Stimulated activated effector memory CD8-positive, alpha-beta T cell treated with anti-CD3 and anti-CD28 coated beads, Interleukin-12 subunit alpha, Interleukin-12 subunit beta, amount 100 ng/mL, for 72 hours (primary cell): ENCODE data around the gene TMEM186.
"Not testable (repeated sequence)": the region's sequence is repeated elsewhere in the genome, so short reads cannot be mapped to it uniquely, and the experiment has no call there.

ENCODE experiments used
- ATAC-seq: fragments of 150-1000 bp; cut with Tn5 transposase; 2 replicates; pipeline ENCODE4 v1.10.0; 2021
- DNase-seq, 2 donors: peaks; one replicate each; pipeline ENCODE4 v3.0.0; 2021 to 2022; ENCODE audit warnings: low spot score in 2 of 2
- H3K27ac Mint-ChIP-seq: one replicate; pipeline ENCODE4 v1.8.0; 2022; ENCODE audit warnings: mild to moderate bottlenecking, mixed read lengths
- H3K36me3 Mint-ChIP-seq: one replicate; pipeline ENCODE4 v1.8.0; 2022; ENCODE audit warnings: mild to moderate bottlenecking, mixed read lengths
- H3K4me1 Mint-ChIP-seq: one replicate; pipeline ENCODE4 v1.8.0; 2022; ENCODE audit warnings: mixed read lengths
- H3K4me3 Mint-ChIP-seq: one replicate; pipeline ENCODE4 v1.8.0; 2022; ENCODE audit warnings: mild to moderate bottlenecking, mixed read lengths
- H3K9me3 Mint-ChIP-seq: one replicate; pipeline ENCODE4 v1.8.0; 2022; ENCODE audit warnings: mixed read lengths

Gene TMEM186

GRCh38 chr16:8819411-8820034 lies 22.1 kb upstream of the TMEM186 start:
- no peaks in the 10 kb centered on the region for H3K9me3 Mint-ChIP-seq
- no peak for ATAC-seq
- peaks cover 100% of the 10 kb centered on the region for H3K36me3 Mint-ChIP-seq
- DNase-seq, result no peak
- peak overlapping the region; percentile 77 for H3K27ac Mint-ChIP-seq
- peaks cover 20% of the 10 kb centered on the region for H3K4me1 Mint-ChIP-seq
- no peak overlapping the region for H3K4me3 Mint-ChIP-seq

GRCh38 chr16:8818504-8819270 lies 21.2 kb upstream of the TMEM186 start:
- H3K4me1 Mint-ChIP-seq, result peaks cover 25% of the 10 kb centered on the region
- H3K4me3 Mint-ChIP-seq, result no peak overlapping the region
- peak overlapping the region; percentile 77 for H3K27ac Mint-ChIP-seq
- H3K9me3 Mint-ChIP-seq, result no peaks in the 10 kb centered on the region
- peaks cover 100% of the 10 kb centered on the region for H3K36me3 Mint-ChIP-seq
- DNase-seq (no peak), ATAC-seq (no peak)

GRCh38 chr16:8816967-8817655 lies 19.7 kb upstream of the TMEM186 start:
- Mint-ChIP-seq H3K4me1 (peaks cover 25% of the 10 kb centered on the region), H3K27ac (peak overlapping the region; percentile 74), H3K4me3 (no peak overlapping the region), H3K36me3 (peaks cover 100% of the 10 kb centered on the region), H3K9me3 (no peaks in the 10 kb centered on the region)
- DNase-seq (no peak), ATAC-seq (peak; percentile 32)

GRCh38 chr16:8814095-8814806 lies 16.8 kb upstream of the TMEM186 start:
- H3K27ac Mint-ChIP-seq, result peak overlapping the region; percentile 71
- H3K36me3 Mint-ChIP-seq, result peaks cover 100% of the 10 kb centered on the region

GRCh38 chr16:8812162-8812843 lies 14.9 kb upstream of the TMEM186 start:
- DNase-seq (no peak), ATAC-seq (no peak)
- Mint-ChIP-seq H3K36me3 (peaks cover 100% of the 10 kb centered on the region), H3K4me3 (no peak overlapping the region), H3K9me3 (no peaks in the 10 kb centered on the region), H3K4me1 (peaks cover 24% of the 10 kb centered on the region), H3K27ac (no peak overlapping the region)

More at GRCh38 chr16:8814095-8814806, 16.8 kb upstream of the TMEM186 start:
- ATAC-seq (peak; percentile 56), DNase-seq (no peak)
- Mint-ChIP-seq H3K9me3 (no peaks in the 10 kb centered on the region), H3K4me3 (no peak overlapping the region), H3K4me1 (peaks cover 25% of the 10 kb centered on the region)

- Mint-ChIP-seq H3K36me3 (peaks cover 100% of the 10 kb centered on the region), H3K4me1 (no peaks in the 10 kb centered on the region), H3K9me3 (no peaks in the 10 kb centered on the region), H3K27ac (no peak overlapping the region), H3K4me3 (no peak overlapping the region)
- DNase-seq, result no peak
- ATAC-seq, result no peak
Measured at GRCh38 chr16:8808613-8809353, 11.3 kb upstream of the TMEM186 start.

- Mint-ChIP-seq H3K36me3 (peaks cover 100% of the 10 kb centered on the region), H3K9me3 (no peaks in the 10 kb centered on the region), H3K4me3 (no peak overlapping the region), H3K27ac (no peak overlapping the region), H3K4me1 (no peaks in the 10 kb centered on the region)
- ATAC-seq (no peak), DNase-seq (no peak)
Measured at GRCh38 chr16:8808009-8808408, 10.6 kb upstream of the TMEM186 start.

- H3K4me3 Mint-ChIP-seq, result no peak overlapping the region
- no peaks in the 10 kb centered on the region for H3K4me1 Mint-ChIP-seq
- H3K9me3 Mint-ChIP-seq, result no peaks in the 10 kb centered on the region
- ATAC-seq, result no peak
- no peak overlapping the region for H3K27ac Mint-ChIP-seq
- no peak for DNase-seq
- H3K36me3 Mint-ChIP-seq, result peaks cover 100% of the 10 kb centered on the region
Measured at GRCh38 chr16:8807189-8807588, 9.8 kb upstream of the TMEM186 start.

GRCh38 chr16:8806272-8806983 lies 9.0 kb upstream of the TMEM186 start:
- no peak overlapping the region for H3K27ac Mint-ChIP-seq
- ATAC-seq, result no peak
- peaks cover 100% of the 10 kb centered on the region for H3K36me3 Mint-ChIP-seq
- no peaks in the 10 kb centered on the region for H3K9me3 Mint-ChIP-seq
- H3K4me3 Mint-ChIP-seq, result no peak overlapping the region
- DNase-seq, result no peak
- H3K4me1 Mint-ChIP-seq, result no peaks in the 10 kb centered on the region

GRCh38 chr16:8804313-8804712 lies 6.9 kb upstream of the TMEM186 start:
- H3K9me3 Mint-ChIP-seq, result no peaks in the 10 kb centered on the region

GRCh38 chr16:8803733-8804132 lies 6.3 kb upstream of the TMEM186 start:
- H3K4me1 Mint-ChIP-seq, ATAC-seq: not testable (repeated sequence)
- peaks cover 100% of the 10 kb centered on the region for H3K36me3 Mint-ChIP-seq

More at GRCh38 chr16:8804313-8804712, 6.9 kb upstream of the TMEM186 start:
- peaks cover 2% of the 10 kb centered on the region for H3K4me1 Mint-ChIP-seq
- peaks cover 100% of the 10 kb centered on the region for H3K36me3 Mint-ChIP-seq
- H3K4me3 Mint-ChIP-seq, result no peak overlapping the region
- ATAC-seq, result no peak
- no peak for DNase-seq
- no peak overlapping the region for H3K27ac Mint-ChIP-seq

GRCh38 chr16:8801701-8802100 lies 4.3 kb upstream of the TMEM186 start:
- Mint-ChIP-seq H3K4me1 (peaks cover 17% of the 10 kb centered on the region), H3K36me3 (peaks cover 97% of the 10 kb centered on the region), H3K27ac (no peak overlapping the region)

More at GRCh38 chr16:8803733-8804132, 6.3 kb upstream of the TMEM186 start:
- not testable (repeated sequence) for H3K27ac Mint-ChIP-seq, H3K4me3 Mint-ChIP-seq, DNase-seq, H3K9me3 Mint-ChIP-seq

GRCh38 chr16:8798535-8799157 lies 1.2 kb upstream of the TMEM186 start:
- H3K36me3 Mint-ChIP-seq, result peaks cover 81% of the 10 kb centered on the region
- peak overlapping the region; percentile 91 for H3K4me3 Mint-ChIP-seq
- peaks cover 31% of the 10 kb centered on the region for H3K4me1 Mint-ChIP-seq
- peak in 1 of 2 donors; percentile 54 for DNase-seq
- no peak for ATAC-seq
- H3K9me3 Mint-ChIP-seq, result no peaks in the 10 kb centered on the region
- peak overlapping the region; percentile 96 for H3K27ac Mint-ChIP-seq

More at GRCh38 chr16:8801701-8802100, 4.3 kb upstream of the TMEM186 start:
- DNase-seq (no peak), ATAC-seq (no peak)
- Mint-ChIP-seq H3K4me3 (no peak overlapping the region), H3K9me3 (no peaks in the 10 kb centered on the region)
